Activated naive CD4-positive, alpha-beta T cell treated with anti-CD3 and anti-CD28 coated beads, Interleukin-2, amount 50 U/mL, for 24 hours (primary cell): ENCODE results near the gene CFAP91.

ENCODE experiments used
- H3K27ac Mint-ChIP-seq: one replicate; pipeline ENCODE4 v1.8.0; 2021; ENCODE audit warnings: mild to moderate bottlenecking, mixed read lengths
- H3K27me3 Mint-ChIP-seq: one replicate; pipeline ENCODE4 v1.8.0; 2021; ENCODE audit warnings: mixed read lengths
- H3K36me3 Mint-ChIP-seq: one replicate; pipeline ENCODE4 v1.8.0; 2021; ENCODE audit warnings: mixed read lengths
- H3K4me1 Mint-ChIP-seq: one replicate; pipeline ENCODE4 v1.8.0; 2021; ENCODE audit warnings: mixed read lengths
- H3K4me3 Mint-ChIP-seq: one replicate; pipeline ENCODE4 v1.8.0; 2021; ENCODE audit warnings: mild to moderate bottlenecking, mixed read lengths
- H3K9me3 Mint-ChIP-seq: one replicate; pipeline ENCODE4 v1.8.0; 2021; ENCODE audit warnings: mixed read lengths

The CFAP91 gene

DNA sequence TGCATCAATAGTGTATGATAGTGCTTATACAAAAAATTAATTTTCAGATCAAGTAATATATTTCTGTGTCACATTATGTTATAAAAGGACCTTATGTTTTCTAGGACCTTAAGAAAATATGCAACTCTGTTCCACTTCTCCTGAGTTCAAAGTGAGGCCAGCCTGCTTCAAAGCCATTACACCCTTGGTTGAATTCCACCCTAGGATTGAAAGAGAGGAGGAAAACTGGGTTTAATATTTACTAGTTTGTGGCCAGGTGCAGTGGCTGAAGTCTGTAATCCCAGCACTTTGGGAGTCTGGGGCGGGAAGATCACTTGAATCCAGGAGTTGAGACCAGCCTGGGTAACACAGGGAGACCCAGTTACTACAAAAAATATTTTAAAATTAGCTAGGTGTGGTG is 46.2 kb downstream of the CFAP91 start:
- Mint-ChIP-seq H3K9me3 (peaks cover 4% of the 10 kb centered on the region), H3K36me3 (no peaks in the 10 kb centered on the region), H3K27ac (no peak overlapping the region), H3K4me3 (no peak overlapping the region), H3K4me1 (no peaks in the 10 kb centered on the region), H3K27me3 (peaks cover 21% of the 10 kb centered on the region)

- Mint-ChIP-seq H3K4me3 (no peak overlapping the region), H3K27ac (no peak overlapping the region), H3K36me3 (no peaks in the 10 kb centered on the region), H3K9me3 (peaks cover 10% of the 10 kb centered on the region), H3K27me3 (peaks cover 28% of the 10 kb centered on the region), H3K4me1 (no peaks in the 10 kb centered on the region)
Observed at GRCh38 chr3:119751423-119751822, 48.6 kb downstream of the CFAP91 start.
